Fibroblast of villous mesenchyme (primary cell): ENCODE data around the gene SHC1. TPM values are rescaled to one million over a fixed set of nuclear protein-coding genes. Genes with fewer than 3 reads are reported as not detected.

Experiments
- DNase-seq: peaks from one replicate; pipeline ENCODE4 v3.0.0-alpha.2; 2010; ENCODE audit warnings: low read depth
- H3K4me3 ChIP-seq: 2 replicates; pipeline ENCODE4 v1.5.1; 2011; ENCODE audit warnings: low read depth, mild to moderate bottlenecking, low read length
- total RNA-seq: library from RNA; depleted of rRNA; stranded (reverse); fragments of >200 nt; gene quantifications from 2 replicates; pipeline ENCODE4 v1.2.3, GENCODE V29; 2012
- TF ChIP-seq, protein P1 (sequence below): IDR thresholded peaks from 2 replicates; pipeline ENCODE4 v1.5.1; 2012; ENCODE audit warnings: low read depth, mild to moderate bottlenecking, low read length; ENCODE audit not compliant: insufficient read depth

SHC1 gene
- total RNA-seq, 1 donor: 330 TPM

DNA sequence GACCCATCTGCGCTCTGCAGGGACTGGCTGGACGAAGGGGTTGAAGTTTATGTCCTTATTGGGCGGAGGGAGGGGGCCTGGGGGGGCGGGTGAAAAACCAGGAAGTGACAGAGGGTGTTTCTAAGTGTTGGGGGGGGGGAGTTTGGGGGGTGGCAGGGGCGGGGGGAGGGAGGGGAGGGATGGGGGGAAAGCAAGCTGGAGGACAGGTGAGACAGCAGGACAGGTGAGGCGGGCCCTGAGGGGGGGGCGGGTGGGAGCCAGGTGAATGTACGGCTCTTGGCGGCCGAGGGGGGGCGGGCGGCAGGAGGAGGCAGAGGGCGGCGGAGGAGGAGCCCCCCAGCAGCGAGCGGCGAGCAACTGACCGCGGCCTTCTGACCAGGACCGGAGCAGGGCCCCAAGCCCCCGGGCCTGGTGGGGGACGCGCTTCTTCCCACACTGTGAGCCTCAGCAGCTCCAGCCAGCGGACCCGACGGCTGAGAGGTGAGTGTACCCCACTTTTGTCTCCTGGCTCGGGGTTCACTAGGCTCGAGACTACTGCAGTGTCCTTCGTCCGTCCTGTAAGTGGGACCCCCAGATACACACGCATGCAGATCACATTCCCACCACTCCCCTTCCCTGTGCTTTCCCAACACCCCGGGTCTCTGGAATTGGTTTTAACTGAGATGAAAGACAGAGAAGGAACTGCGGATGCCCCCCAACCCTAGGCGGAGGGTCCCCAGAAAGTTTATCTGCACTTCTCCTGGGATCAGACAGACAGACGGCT lies 32.1 kb upstream of the SHC1 start, which contains the start of gene ZBTB7B:
Gene ZBTB7B (plus strand): TSS at position 339 of the 763 bp plus-strand sequence. CDS start 11,859 bp downstream, outside the sequence.
- TF ChIP-seq, protein P1, sequence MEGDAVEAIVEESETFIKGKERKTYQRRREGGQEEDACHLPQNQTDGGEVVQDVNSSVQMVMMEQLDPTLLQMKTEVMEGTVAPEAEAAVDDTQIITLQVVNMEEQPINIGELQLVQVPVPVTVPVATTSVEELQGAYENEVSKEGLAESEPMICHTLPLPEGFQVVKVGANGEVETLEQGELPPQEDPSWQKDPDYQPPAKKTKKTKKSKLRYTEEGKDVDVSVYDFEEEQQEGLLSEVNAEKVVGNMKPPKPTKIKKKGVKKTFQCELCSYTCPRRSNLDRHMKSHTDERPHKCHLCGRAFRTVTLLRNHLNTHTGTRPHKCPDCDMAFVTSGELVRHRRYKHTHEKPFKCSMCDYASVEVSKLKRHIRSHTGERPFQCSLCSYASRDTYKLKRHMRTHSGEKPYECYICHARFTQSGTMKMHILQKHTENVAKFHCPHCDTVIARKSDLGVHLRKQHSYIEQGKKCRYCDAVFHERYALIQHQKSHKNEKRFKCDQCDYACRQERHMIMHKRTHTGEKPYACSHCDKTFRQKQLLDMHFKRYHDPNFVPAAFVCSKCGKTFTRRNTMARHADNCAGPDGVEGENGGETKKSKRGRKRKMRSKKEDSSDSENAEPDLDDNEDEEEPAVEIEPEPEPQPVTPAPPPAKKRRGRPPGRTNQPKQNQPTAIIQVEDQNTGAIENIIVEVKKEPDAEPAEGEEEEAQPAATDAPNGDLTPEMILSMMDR: no peak
- peak; percentile 20 for DNase-seq
- H3K4me3 ChIP-seq: peak within 1 kb of the TSS; percentile 93

- peak; percentile 99 for DNase-seq
- H3K4me3 ChIP-seq: peak overlapping the region; percentile 93
- TF ChIP-seq, protein P1: peak; percentile 50
Measured at GRCh38 chr1:155001675-155002463, 31.3 kb upstream of the SHC1 start.

DNA sequence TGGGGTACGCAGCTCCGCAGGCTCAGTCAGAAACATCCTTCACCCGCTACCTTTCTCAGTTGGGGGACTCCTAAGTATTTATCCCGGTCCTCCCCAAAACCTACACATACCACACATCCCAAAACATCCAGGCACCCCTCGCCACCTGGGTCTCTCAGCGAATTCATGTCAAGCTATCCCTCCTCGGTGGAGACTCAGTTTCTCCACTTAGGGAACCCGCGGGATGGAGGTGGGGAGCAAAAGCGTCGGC lies 30.8 kb upstream of the SHC1 start:
- DNase-seq: no peak
- TF ChIP-seq, protein P1: no peak
- peak overlapping the region; percentile 93 for H3K4me3 ChIP-seq

- TF ChIP-seq, protein P1: peak; percentile 5
- H3K4me3 ChIP-seq: peak overlapping the region; percentile 93
- peak; percentile 84 for DNase-seq
Measured at GRCh38 chr1:155000726-155001424, 30.3 kb upstream of the SHC1 start.

DNA sequence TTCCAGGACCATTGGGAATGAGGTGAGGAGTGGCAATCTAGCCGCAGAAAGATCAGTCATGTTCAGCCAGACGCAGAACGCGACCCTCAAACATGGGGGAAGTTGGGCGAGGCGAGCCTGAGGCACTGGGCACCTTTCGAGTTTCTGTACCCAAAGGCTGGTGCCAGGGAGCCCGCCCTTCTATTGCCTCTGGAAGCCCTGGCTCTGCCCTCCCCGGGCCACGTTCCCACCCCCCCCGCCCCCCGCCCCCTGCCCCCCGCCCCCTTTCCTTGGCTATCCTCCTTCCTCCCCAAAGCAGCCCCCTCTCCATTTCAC lies 29.8 kb upstream of the SHC1 start:
- TF ChIP-seq, protein P1: no peak
- H3K4me3 ChIP-seq: peak overlapping the region; percentile 93
- DNase-seq: no peak

- TF ChIP-seq, protein P1: no peak
- peak; percentile 18 for DNase-seq
- peak overlapping the region; percentile 93 for H3K4me3 ChIP-seq
Measured at GRCh38 chr1:154999571-155000410, 29.2 kb upstream of the SHC1 start.
